ENCODE data around the gene LRMDA. TPM values are rescaled to one million over a fixed set of nuclear protein-coding genes. Genes with fewer than 3 reads are reported as not detected.

The LRMDA gene
- polyA plus RNA-seq, 3 donors, result 39.8 to 59.6 (median 56.4) TPM

DNA sequence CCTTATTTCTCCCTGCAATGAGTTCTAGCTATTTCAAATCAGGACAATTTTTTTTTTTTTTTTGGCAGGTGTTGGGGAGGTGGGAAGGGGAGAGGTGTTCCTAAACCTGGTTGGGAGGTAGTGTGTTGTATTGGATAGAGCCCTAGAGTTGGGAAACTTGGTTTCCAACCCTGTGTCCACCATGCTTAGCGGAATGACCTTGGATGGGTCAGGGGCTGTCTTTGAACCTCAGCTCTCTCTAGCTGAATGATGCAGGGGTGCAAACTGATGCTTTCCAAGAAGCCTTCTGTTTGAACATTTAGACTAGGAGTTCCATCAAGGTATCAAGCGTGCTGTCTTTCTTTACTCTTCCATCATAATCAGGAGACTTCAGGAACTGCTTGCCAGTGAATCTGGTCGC lies 332.2 kb downstream of the LRMDA start:
- peaks cover 0 to 4% of the 10 kb centered on the region in 2 donors for H3K36me3 Mint-ChIP-seq
- H3K4me3 ChIP-seq (replicated peaks in 1 of 3; ENCODE audit: low read depth in 2 of 3, low read length in 3 of 3), result no peak overlapping the region
- H3K9me3 Mint-ChIP-seq, result peaks cover 0 to 3% (median 0%) of the 10 kb centered on the region in 7 donors
- peaks cover 11% of the 10 kb centered on the region for H3K4me1 Mint-ChIP-seq
- H3K4me1 ChIP-seq (ENCODE audit: control insufficient read depth in 1 of 2, insufficient read depth in 2 of 2, low read length in 2 of 2), result no peaks in the 10 kb centered on the region
- no peak overlapping the region for H3K9ac ChIP-seq (ENCODE audit: insufficient read depth, low read length, poor library complexity, severe bottlenecking)
- no peak overlapping the region for H2AFZ ChIP-seq (ENCODE audit: insufficient read depth, low read depth, low read length, poor library complexity, severe bottlenecking)
- 100% methylated on average over 1 of the region's 3 CpGs for WGBS (ENCODE audit: insufficient coverage)
- no peaks in the 10 kb centered on the region for H3K27me3 ChIP-seq (ENCODE audit: control insufficient read depth in 2 of 2, insufficient read depth in 2 of 2, low read length in 2 of 2)
- no peak overlapping the region for H3K4me3 Mint-ChIP-seq
- no peaks in the 10 kb centered on the region for H3K27me3 Mint-ChIP-seq (ENCODE audit: low read depth in 3 of 3)
- H3K9me3 ChIP-seq (replicated peaks in 1 of 2; ENCODE audit: control insufficient read depth in 1 of 2, insufficient read depth in 1 of 2, low read length in 2 of 2), result no peaks in the 10 kb centered on the region
- H4K20me1 ChIP-seq (ENCODE audit: insufficient read depth, low read length), result no peaks in the 10 kb centered on the region
- DNase-seq, result no peak
- no peak overlapping the region for H3K27ac Mint-ChIP-seq
- H3K36me3 ChIP-seq (replicated peaks in 1 of 2; ENCODE audit: control insufficient read depth in 1 of 2, insufficient read depth in 2 of 2, low read length in 2 of 2), result no peaks in the 10 kb centered on the region
- intact Hi-C loops (cut with micrococcal nuclease), result no loop called here
- H3K27ac ChIP-seq (ENCODE audit: low read depth in 1 of 2, low read length in 2 of 2), result no peak overlapping the region
- TF ChIP-seq, protein P1, sequence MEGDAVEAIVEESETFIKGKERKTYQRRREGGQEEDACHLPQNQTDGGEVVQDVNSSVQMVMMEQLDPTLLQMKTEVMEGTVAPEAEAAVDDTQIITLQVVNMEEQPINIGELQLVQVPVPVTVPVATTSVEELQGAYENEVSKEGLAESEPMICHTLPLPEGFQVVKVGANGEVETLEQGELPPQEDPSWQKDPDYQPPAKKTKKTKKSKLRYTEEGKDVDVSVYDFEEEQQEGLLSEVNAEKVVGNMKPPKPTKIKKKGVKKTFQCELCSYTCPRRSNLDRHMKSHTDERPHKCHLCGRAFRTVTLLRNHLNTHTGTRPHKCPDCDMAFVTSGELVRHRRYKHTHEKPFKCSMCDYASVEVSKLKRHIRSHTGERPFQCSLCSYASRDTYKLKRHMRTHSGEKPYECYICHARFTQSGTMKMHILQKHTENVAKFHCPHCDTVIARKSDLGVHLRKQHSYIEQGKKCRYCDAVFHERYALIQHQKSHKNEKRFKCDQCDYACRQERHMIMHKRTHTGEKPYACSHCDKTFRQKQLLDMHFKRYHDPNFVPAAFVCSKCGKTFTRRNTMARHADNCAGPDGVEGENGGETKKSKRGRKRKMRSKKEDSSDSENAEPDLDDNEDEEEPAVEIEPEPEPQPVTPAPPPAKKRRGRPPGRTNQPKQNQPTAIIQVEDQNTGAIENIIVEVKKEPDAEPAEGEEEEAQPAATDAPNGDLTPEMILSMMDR (IDR thresholded peaks at IDR 0.05), result no peak
- no peaks in the 10 kb centered on the region for H3K79me2 ChIP-seq (ENCODE audit: insufficient read depth, low read length)
- no peak overlapping the region for H3K4me2 ChIP-seq (replicated peaks; ENCODE audit: extremely low read depth, low read length, poor library complexity, severe bottlenecking)

DNA sequence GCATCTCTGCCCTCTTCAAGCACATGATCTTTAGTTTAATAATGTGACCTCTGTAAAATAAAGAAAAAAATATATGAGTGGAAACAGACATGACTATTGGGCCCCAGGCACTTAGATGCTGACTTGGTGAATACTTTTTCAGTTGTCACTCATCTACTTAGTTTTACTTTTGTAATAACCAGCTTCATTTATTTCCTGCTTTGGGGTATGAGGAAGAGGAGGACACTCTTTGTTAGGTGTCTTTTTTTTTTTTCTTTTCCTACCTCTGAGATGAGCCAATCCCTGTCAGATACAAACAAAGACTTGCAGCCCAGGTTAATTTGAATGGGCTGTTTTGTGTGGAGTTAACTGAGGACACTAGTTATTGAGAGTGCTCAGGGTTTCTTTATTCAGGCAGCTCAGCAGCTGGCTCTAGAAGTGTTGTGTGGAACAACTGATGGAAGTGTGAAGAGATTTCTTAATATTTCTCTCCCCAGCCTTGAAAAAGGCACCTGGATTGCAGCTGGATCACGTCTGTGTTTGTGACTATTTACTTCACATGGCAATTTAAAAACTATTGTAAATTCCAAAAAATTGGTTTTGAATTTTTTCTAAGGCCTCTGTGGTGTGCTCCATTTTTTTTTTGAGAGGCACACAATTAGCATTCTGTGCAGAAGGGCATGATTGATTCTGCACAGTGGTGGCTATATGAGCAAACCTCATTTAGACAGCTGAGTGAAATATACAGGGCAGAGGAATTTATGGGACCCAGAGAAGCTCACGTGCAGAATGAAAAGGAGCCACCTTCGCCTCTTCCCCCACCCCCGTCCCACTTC lies 333.8 kb downstream of the LRMDA start:
- H3K79me2 ChIP-seq (ENCODE audit: insufficient read depth, low read length), result peaks cover 2% of the 10 kb centered on the region
- no peaks in the 10 kb centered on the region for H3K9me3 ChIP-seq (replicated peaks in 1 of 2; ENCODE audit: control insufficient read depth in 1 of 2, insufficient read depth in 1 of 2, low read length in 2 of 2)
- Mint-ChIP-seq H3K36me3 (peaks cover 0 to 4% of the 10 kb centered on the region in 2 donors), H3K27me3 (ENCODE audit: low read depth in 3 of 3) (no peaks in the 10 kb centered on the region), H3K9me3 (peaks cover 0 to 3% (median 0%) of the 10 kb centered on the region in 7 donors), H3K4me3 (no peak overlapping the region), H3K4me1 (peaks cover 14% of the 10 kb centered on the region), H3K27ac (no peak overlapping the region)
- TF ChIP-seq, protein P1 (IDR thresholded peaks at IDR 0.05), result no peak
- no peak overlapping the region for H3K4me3 ChIP-seq (replicated peaks in 1 of 3; ENCODE audit: low read depth in 2 of 3, low read length in 3 of 3)
- H3K27ac ChIP-seq (ENCODE audit: low read depth in 1 of 2, low read length in 2 of 2), result no peak overlapping the region
- DNase-seq, result no peak
- intact Hi-C loops (cut with micrococcal nuclease), result no loop called here
- no peaks in the 10 kb centered on the region for H3K4me1 ChIP-seq (ENCODE audit: control insufficient read depth in 1 of 2, insufficient read depth in 2 of 2, low read length in 2 of 2)
- H3K27me3 ChIP-seq (ENCODE audit: control insufficient read depth in 2 of 2, insufficient read depth in 2 of 2, low read length in 2 of 2), result no peaks in the 10 kb centered on the region
- no peaks in the 10 kb centered on the region for H4K20me1 ChIP-seq (ENCODE audit: insufficient read depth, low read length)
- no peaks in the 10 kb centered on the region for H3K36me3 ChIP-seq (replicated peaks in 1 of 2; ENCODE audit: control insufficient read depth in 1 of 2, insufficient read depth in 2 of 2, low read length in 2 of 2)
- WGBS (ENCODE audit: insufficient coverage), result no CpG with 5 or more reads among the region's 4 CpGs
- H2AFZ ChIP-seq (ENCODE audit: insufficient read depth, low read depth, low read length, poor library complexity, severe bottlenecking), result no peak overlapping the region
- H3K9ac ChIP-seq (ENCODE audit: insufficient read depth, low read length, poor library complexity, severe bottlenecking), result no peak overlapping the region
- no peak overlapping the region for H3K4me2 ChIP-seq (replicated peaks; ENCODE audit: extremely low read depth, low read length, poor library complexity, severe bottlenecking)

All from CD14-positive monocyte (primary cell).